Lung microvascular endothelial cell (primary cell): ENCODE measurements around the gene PPP2R5C. TPM values are rescaled to one million over a fixed set of nuclear protein-coding genes. Genes with fewer than 3 reads are reported as not detected.
A peak's percentile ranks its signal among the peaks of the same experiment; 100 is the strongest.

Experiments used
- DNase-seq, 2 donors: peaks; one replicate each; pipeline versions ENCODE4 v3.0.0 to v3.0.0-alpha.2; 2010; ENCODE audit warnings: low read depth in 2 of 2
- total RNA-seq: library from RNA; depleted of rRNA; stranded (reverse); fragments of >200 nt; gene quantifications from 2 replicates; pipeline ENCODE4 v1.2.1, GENCODE V29; 2014

Gene PPP2R5C
- total RNA-seq, 1 donor from 2014 or later: 65.9 TPM

- peak; percentile 63 to 91 for DNase-seq
Measured at GRCh38 chr14:101813171-101813759, 51.8 kb downstream of the PPP2R5C start.

GRCh38 chr14:101813833-101814232 lies 52.3 kb downstream of the PPP2R5C start:
- no peak for DNase-seq

- DNase-seq: no peak
Measured at GRCh38 chr14:101814934-101815333, 53.4 kb downstream of the PPP2R5C start.

- no peak for DNase-seq
Measured at GRCh38 chr14:101815994-101816393, 54.5 kb downstream of the PPP2R5C start.

GRCh38 chr14:101817501-101818001 lies 56.0 kb downstream of the PPP2R5C start:
- DNase-seq: no peak

- no peak for DNase-seq
Measured at GRCh38 chr14:101819251-101819990, 57.9 kb downstream of the PPP2R5C start.

GRCh38 chr14:101820283-101820798 lies 58.8 kb downstream of the PPP2R5C start:
- no peak for DNase-seq

- no peak for DNase-seq
Measured at GRCh38 chr14:101821528-101821927, 60.0 kb downstream of the PPP2R5C start.

- peak in 1 of 2 donors; percentile 32 for DNase-seq
Measured at GRCh38 chr14:101823066-101823465, 61.6 kb downstream of the PPP2R5C start.

- DNase-seq: peak in 1 of 2 donors; percentile 26
Measured at GRCh38 chr14:101823511-101824120, 62.1 kb downstream of the PPP2R5C start.

- DNase-seq: peak in 1 of 2 donors; percentile 64
Measured at GRCh38 chr14:101824339-101824727, 62.8 kb downstream of the PPP2R5C start.

- no peak for DNase-seq
Measured at GRCh38 chr14:101825797-101826196, 64.3 kb downstream of the PPP2R5C start.

GRCh38 chr14:101826351-101826750 lies 64.8 kb downstream of the PPP2R5C start:
- DNase-seq: no peak

- no peak for DNase-seq
Measured at GRCh38 chr14:101827286-101827685, 65.8 kb downstream of the PPP2R5C start.

- no peak for DNase-seq
Measured at GRCh38 chr14:101828046-101828445, 66.5 kb downstream of the PPP2R5C start.

GRCh38 chr14:101830271-101830670 lies 68.8 kb downstream of the PPP2R5C start:
- DNase-seq: no peak

GRCh38 chr14:101833045-101833444 lies 71.5 kb downstream of the PPP2R5C start:
- no peak for DNase-seq

- no peak for DNase-seq
Measured at GRCh38 chr14:101834397-101834796, 72.9 kb downstream of the PPP2R5C start.

GRCh38 chr14:101834800-101835547 lies 73.5 kb downstream of the PPP2R5C start:
- peak in 1 of 2 donors; percentile 17 for DNase-seq

- DNase-seq: no peak
Measured at GRCh38 chr14:101835566-101835965, 74.1 kb downstream of the PPP2R5C start.

- peak; percentile 26 to 73 for DNase-seq
Measured at GRCh38 chr14:101836135-101836534, 74.6 kb downstream of the PPP2R5C start.

- no peak for DNase-seq
Measured at GRCh38 chr14:101838476-101838875, 77.0 kb downstream of the PPP2R5C start.
